Epidermal melanocyte (primary cell): Measurements from ENCODE around the gene TARP.
"Not testable (repeated sequence)": the region's sequence is repeated elsewhere in the genome, so short reads cannot be mapped to it uniquely, and the experiment has no call there.

ENCODE experiments used
- DNase-seq: peaks from one replicate; pipeline ENCODE4 v3.0.0; 2011; ENCODE audit warnings: low spot score; ENCODE audit not compliant: insufficient read length

The TARP gene

DNA sequence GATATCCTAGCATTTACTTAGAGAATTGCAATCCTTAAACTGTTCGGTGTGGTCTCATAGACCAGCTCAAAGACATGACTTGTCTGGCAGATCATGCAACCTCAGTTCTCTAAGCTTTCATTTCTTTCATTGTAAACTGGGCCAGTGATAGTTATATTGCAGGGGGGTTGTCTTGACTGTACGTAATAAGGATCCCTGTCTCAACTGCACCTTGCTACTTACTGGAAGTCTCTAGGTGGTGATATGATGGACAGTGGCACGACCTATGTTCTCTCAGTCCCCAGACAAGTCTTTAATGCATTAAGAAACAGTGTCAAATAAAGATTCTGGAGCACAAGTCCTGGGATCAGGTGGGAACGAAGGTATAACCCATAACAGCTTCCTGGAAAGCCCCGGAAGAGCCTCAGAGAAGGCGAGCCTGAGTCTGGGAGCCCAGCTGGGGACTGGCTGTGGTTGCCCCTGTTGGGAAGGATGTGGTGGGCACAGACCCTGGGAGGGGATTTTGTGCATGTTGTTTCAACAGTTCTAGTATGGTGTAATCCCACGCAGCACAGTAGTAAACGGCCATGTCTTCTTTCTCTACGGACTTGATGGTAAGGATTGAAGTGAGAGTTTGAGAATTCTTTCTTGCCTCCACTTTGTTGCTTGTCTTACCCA, 26.0 kb upstream of the TARP start:
- no peak for DNase-seq

DNA sequence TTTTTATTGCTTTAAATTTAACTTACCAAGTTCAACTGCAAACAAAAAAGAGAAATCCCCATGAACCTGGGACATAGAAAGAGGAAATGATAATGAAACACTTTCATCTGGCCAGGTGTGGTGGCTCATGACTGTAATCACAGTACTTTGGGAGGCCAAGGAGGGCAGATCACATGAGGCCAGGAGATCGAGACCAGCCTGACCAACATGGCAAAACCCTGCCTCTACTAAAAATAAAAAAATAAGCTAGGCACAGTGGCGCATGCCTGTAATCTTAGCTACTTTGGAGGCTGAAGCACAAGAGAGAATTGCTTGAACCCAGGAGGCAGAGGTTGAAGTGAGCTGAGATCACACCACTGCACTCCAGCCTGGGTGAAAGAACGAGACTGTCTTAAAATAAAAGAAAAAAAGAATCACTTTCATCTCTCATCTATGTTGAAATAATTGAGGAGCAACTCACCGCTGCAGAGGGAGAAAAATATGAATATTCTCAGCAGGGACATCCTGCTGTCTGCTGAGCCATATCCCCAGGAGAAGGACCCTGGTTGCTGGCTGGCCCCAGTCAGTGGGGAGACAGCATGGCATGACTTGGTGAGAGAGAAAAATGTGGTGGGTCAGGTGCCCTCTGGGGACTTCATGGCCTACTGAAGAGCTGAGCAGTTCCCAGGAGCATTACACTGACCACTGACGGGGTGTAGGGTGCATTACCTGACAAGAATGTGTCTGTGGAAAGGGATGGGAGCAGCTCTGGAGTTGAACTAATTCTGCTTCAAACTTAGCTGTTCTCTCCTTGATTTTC, 22.8 kb upstream of the TARP start:
- no peak for DNase-seq

DNA sequence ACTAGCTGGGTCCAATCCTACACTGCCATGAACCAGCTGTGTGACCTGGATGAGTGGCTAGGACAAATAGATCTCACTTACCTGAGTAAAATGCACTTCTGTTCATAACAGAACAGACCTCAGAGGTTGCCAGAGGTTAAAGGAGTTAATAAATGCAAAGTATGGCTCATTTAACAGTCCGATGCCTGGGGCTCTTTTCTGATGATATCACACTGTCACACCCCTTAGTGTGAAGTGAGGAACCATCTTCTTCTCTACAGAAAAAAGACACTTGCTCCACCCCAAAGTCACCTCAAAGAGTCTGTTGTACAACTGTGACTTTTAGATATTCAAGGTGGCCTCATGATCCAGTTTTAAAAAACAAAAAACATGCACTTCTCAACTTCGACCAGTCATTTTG, 21.5 kb upstream of the TARP start:
- DNase-seq: no peak

DNA sequence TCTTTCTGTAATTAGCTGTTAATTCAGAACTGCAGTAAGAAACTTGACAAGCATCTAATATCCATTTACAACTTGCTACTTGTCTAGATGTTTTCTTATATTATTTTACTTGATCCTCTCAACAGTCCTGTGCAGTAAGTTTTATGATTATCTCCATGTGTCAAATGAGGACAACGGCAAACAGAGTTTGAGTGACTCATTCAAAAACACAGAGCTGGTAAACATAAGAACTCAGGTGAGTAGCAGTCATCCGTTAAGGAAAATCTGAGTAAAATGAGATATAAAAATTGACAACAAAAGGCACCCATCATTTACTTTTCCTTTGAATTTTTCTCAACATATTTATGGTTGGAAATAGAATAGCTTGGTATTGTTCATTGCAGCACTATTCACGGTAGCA, 19.0 kb upstream of the TARP start:
- no peak for DNase-seq

DNA sequence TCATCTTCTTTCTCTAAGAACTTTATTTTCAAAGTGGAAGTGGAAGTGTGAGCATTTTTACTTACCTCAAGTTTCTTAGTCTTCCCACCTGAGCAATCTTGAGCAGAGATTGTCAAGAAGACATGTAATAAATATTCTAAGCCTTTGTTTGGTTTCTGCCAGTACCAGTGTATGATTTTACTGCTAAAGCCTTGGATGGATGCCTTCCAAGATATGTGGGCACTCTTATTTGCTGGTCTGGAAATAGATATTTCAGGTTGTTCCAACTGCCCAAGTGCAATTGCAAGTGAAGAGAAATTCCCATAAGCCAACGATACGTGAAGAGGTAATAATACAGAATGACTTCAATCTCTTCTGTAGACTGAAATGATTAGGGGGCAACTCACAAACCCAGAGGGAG, 18.2 kb upstream of the TARP start:
- no peak for DNase-seq

DNA sequence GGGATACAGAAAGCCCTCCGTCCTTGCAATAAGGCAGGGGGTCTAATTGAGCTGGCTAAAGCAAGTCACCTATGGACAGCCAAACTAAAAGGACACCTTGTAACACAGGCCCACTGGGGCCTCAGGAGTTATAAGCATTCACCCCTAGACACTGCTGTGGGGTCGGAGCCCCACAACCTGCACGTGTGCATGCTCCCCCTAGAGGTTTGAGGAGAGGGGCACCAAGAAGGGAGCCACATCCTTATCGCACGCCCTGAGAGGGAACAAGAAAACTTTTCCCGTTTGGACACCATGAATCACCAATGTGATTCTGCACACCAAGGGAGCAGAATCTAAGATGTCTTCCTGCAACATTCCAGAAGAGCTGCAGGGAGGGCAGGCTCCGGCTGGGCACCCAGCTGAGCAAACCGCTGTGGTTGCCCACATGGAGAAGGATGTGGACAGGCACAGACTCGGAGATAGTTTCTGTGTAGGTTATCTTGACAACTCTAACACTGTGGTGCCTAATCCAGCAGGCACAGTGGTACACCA, 17.7 kb upstream of the TARP start:
- DNase-seq: no peak

DNA sequence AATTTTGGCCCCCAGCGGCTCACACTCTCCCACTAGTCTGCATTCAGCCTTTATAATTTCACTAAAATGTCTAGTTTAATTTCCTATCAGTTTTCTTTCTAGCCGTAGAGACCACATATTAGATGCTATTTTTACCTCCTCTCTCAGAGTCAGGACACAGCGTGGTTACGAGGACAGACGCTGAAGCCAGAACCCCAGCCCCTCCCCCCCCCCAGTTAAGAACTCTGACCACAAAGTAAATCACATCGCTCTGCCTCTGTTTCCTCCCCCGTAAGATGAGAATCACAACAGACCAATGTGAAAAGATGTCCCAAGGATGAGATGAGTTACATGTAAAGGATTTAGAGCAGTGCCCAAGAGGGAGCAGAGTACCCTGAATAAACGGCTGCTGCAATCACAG, 11.1 kb upstream of the TARP start:
- DNase-seq: no peak

DNA sequence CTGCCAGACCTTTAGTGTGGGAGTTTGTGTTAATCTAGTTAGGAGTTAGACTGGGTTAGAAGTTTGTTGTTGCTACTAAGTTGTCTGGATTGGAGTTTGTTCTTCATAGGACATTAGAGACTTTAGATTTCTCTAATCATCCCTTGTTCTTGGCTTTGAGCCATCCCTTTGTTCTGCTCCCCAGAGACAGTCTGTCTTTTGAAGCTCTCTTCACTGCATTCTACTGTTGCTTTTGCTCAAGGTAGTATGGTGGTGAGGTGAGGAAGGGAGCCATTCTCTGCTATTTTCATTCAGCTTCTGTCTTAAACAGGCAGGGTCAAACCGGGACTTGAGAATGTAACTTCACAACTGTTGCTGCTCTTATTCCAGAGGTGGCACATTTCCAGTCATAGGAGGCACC, 10.4 kb upstream of the TARP start:
- no peak for DNase-seq

DNA sequence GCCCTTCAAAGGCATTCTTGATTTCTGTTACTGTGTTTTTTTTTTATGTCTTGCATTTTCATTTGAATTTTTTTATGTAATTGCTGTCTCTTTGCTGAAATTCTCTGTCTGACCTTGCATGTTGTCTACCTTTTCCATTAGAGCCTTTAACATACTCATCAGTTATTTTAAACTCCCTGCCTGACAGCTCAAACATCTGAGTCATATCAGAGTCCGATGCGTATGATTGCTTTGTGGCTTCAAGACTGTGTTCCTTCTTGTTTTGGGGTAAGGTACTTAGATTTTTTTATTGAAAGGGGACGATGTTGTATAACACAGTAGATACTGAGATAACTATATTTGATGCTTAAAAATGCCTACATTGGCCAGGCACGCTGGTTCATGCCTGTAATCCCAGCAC, 9.7 kb upstream of the TARP start:
- DNase-seq: no peak

DNA sequence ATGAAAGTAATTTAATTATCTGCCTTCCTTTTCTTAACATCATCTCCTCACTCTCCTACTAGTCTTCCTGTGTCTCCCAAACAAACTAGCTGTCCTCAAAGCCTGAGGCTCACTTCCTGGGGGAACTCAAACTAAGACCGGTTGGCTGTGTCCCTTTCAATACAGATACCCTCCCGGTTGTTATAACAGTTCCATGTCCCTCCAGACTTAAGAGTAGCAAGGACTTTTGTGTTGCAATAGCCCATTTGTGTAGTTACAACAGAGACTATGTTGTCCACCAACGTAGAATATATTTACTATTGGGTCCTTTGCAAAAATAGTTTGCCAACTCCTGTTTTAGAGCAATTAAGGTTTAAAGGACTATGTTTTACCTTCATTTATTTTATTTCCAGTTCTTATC, 8.6 kb upstream of the TARP start:
- DNase-seq: no peak

DNA sequence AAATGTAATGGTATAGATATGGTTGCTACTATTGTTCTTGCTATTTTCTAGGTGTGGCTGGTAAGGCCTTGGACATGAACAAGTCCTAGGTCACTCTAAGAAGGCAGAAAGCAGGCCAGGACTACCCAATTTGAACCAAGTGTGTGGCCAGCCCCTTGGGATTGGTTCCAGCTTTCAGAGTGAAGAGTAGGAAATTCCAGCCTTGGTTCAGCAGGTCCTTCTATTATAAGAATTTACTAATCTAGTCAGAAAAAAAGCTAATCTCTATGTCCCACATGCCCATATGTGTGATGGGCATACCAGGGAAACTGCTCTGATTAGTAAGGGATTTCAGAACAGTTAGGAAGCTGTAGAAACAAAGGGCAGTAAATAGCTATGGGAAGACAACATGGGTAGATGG, 7.8 kb upstream of the TARP start:
- DNase-seq: no peak

DNA sequence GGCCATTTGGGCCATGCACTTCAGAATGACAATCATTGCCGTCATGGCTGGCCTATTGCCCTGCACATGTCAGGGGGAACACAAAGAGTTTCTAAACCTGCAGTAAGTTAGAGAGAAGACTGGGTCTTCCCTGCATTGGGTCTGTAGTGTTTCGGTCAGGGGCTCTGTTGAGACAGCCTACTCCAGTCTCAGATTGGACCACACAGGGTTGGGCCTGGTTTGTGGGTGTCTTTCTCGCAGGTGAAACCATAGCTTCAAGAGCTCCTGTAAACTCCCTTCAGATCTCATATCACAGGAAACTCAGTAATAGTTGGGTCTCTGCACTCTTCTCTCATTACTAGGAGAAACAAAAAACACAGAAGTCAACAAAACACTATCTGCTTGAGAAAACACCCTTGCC, 7.3 kb upstream of the TARP start:
- no peak for DNase-seq

DNA sequence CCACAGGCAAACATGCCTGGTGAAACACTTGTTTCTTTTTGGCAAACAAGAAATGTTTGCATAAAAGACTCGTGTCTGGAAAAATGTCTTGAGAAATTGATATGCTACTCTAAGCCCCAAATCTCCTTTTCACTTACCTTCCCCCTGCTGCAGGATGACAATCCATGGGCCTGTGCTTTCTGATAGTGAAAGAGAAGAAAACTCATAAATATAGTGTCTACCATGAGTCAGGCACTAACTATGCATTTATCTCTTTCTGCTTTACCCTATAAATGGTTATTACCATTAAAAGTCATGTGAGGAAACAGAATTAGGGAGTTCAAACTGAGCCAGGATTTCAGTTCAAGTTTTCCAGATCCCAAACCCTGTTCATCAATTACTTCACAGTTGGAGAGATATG, 6.6 kb upstream of the TARP start:
- DNase-seq: no peak

DNA sequence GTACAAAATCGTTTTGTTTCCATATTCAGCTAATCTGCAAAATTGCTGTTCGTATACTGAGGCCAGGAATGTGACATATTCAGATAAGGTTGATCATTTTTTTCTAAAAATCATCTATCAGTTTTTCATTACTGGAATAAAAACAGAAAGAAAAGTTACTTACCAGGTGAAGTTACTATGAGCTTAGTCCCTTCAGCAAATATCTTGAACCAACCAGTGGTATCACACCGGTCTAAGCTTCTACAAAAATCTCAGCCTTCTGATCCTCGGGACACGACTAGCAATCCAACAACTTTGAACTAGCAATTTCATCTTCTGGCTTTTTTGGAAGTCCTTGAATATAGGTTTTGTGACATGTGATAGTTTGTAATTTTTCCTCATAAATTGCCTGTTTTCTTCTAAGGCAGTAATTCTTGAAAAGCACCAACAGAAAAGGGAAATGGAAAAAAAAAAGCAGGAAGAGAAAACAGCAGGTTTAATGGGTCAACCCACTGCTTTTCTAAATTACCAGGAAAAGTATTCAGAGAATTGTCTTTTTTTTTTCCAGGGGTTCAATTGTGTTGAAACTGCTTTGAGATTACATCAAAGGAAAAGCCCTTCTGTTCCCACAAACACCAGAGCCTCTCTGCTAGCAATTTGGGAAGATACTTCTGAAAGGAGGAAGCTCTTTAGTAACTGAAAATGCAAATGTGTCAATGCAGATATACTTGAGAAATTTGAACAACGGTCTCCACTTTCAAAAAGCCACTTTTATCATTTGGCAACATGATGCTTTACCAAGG, 2.9 kb upstream of the TARP start:
- DNase-seq: no peak

DNA sequence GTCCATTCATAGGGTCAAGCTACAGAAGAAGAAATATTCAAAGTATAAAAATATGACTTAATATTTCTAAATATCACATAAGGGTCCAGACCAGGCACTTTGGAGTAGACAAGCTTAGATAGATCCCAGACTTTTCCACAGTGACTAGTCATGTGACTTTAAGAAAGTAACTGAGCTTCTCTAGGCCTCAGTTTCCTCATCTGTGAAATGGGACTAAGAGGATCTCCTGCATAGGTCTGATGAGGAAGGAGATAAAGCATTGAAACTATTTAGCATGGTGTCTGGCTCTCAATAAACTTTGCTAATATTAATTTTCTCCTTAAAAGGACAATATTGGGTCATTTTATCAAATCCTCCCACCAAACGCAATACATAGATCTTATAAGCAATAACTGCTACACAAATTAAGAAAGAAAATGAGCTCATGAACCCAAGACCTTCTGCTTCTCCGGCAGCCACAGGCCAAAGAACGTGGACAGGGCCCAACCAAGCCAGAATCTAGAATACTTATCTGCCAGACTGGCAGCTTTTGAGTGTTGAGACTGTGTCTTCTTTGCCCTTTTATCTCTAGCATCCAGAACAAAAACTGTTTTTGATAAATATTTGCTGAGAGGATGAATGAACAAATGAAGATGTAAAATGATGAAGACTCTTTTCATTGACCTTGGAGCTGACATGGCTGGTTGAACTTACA, 1.6 kb upstream of the TARP start:
- DNase-seq: no peak

DNA sequence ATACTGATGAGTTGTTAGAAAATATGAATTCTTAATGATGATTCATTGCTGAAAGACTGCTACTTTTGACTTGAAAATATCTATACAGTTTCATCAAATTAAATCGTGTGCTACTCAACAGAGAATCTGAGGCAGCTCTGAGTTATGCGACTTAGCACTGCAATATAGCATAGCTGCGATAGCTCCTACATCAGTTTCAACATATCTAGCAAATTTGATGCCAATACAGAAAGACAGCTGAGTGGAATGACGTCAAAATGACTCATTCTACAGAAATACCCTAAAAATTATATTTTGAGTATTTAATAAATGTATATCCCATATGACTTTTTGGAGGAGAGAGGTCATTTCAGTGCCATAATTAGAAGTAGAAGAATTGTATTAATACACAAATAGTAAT, 1.1 kb upstream of the TARP start:
- DNase-seq: no peak

DNA sequence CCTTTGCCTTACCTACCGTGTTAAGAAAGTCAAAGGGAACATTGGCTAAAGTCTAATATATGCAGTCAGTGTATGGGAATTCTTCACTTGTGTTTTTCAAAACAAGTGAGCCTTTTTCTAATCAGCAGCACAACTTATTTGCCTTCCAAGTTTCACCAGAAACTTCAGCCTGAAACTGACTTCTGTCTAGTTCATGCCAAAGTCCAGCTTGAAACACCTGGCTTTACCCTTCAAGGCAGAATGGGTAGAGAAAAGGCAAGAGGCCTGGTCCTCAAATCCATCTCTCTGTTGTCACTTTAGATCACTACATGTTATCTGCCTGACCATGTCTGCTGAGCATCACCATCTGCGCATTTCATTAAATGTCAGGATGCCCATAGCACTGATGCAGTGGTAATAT, 3.0 kb downstream of the TARP start:
- not testable (repeated sequence) for DNase-seq

DNA sequence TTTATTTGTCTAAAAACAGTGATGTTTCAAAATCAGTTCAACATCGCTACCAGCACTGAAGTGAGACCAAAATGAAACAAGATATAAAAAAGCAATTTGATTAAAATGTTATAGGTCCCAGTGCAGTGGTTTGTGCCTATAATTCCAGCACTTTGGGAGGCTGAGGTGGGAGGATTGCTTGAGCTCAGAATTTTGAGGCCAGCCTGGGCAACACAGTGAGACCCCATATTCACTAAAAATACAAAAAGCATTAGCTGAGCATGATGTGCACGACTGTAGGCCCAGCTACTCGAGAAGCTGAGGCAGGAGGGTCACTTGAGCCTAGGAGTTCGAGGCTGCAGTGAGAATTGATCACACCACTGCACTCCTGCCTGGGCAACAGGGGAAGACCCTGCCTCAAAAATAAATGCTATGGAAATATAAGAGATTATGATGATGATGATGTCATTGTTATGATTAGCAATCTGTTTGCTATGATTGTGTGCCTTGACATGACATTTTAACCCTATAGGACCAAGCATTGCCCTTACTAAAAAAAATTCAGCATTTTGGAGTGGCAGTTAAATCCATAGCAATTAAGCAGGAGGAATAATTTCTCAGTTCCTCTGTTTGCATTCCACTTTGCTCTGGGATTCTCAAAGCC, 3.6 kb downstream of the TARP start:
- DNase-seq: not testable (repeated sequence)

DNA sequence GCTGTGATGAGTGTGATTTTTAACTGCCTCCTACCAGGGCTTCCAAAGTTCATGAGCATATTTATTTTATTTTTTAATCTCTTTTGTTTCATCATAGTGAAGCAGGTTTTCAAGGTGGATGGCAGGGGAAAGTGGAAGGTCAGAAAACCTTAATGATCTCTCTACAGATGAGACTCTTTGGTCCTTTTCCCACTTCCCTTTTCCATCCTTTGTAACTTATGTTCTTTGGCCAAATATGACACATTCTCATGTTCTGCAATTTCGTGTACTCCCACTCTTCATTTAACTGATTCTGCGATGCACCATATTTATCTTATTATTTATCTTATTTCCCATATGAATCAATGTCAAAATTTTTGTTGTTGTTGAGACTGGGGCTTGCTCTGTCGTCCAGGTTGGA, 7.5 kb downstream of the TARP start:
- not testable (repeated sequence) for DNase-seq

DNA sequence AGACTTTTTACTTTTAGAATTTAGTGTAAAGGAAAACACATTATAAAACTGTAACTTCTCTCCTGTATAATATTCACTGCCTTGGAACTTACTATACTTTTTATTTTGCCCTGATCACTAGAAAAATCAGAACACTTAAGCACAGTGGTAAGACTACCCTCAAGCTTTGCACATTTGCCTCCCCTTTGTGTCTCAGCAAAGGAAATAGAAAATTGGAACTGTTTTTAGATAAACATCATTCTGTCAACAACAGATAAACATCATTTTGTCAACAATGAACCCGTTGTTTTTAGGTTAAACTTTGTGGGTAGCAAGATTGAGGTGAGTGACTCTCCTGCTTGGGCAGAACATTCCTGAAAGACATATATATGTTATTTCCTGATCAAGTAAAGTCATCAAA, 8.8 kb downstream of the TARP start:
- not testable (repeated sequence) for DNase-seq

DNA sequence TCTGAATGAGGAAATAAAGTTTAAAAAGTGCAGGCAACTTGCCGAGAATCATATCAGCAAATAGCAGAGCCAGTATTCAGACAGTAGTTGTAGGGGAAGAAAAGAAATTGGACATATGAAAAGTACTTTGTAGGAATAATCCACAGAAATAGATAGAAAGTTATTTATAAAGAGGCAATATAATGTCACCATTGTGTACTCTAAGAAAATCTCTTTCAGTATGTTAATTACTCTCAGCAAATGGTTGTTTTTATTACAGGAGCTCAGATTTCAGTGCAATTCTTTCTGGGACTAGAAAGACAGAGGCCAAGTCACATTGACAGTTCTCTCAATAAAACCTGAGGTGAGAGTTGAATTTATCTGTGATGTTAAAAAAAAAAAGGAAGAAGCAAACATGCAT, 10.2 kb downstream of the TARP start:
- not testable (repeated sequence) for DNase-seq
